ENCODE data around the gene PLAC1. TPM values are rescaled to one million over a fixed set of nuclear protein-coding genes. Genes with fewer than 3 reads are reported as not detected.

PLAC1 gene
- total and polyA plus RNA-seq, 2 experiments from 2014 or later: 0.50 to 0.83 TPM

- Mint-ChIP-seq H3K27me3 (ENCODE audit: insufficient read depth, low read depth, poor library complexity) (peaks cover 4% of the 10 kb centered on the region), H3K9me3 (no peaks in the 10 kb centered on the region), H3K4me3 (no peak overlapping the region), H3K27ac (no peak overlapping the region), H3K36me3 (ENCODE audit: low read depth) (no peaks in the 10 kb centered on the region), H3K4me1 (peaks cover 17% of the 10 kb centered on the region)
- Histone ChIP-seq H3K4me2 (no peak overlapping the region), H3K27me3 (ENCODE audit: insufficient read depth) (no peaks in the 10 kb centered on the region), H3K4me3 (no peak overlapping the region), H2AFZ (no peak overlapping the region), H3K27ac (ENCODE audit: low read depth) (no peak overlapping the region), H3K9me2 (ENCODE audit: insufficient read depth) (no peaks in the 10 kb centered on the region), H3K36me3 (ENCODE audit: insufficient read depth) (no peaks in the 10 kb centered on the region), H3K79me2 (replicated peaks; ENCODE audit: insufficient read depth) (no peaks in the 10 kb centered on the region), H4K20me1 (replicated peaks; ENCODE audit: insufficient read depth) (no peaks in the 10 kb centered on the region), H3F3A (replicated peaks; ENCODE audit: low read depth) (no peaks in the 10 kb centered on the region), H3K4me1 (ENCODE audit: insufficient read depth) (peaks cover 5% of the 10 kb centered on the region)
- DNase-seq (ENCODE audit: low spot score): no peak
- no peak for TF ChIP-seq ZNF114 (CRISPR knock-in tag; IDR thresholded peaks at IDR 0.05)
- TF ChIP-seq JUNB (IDR thresholded peaks at IDR 0.05; ENCODE audit: unreplicated experiment): no peak
- TF ChIP-seq NANOG (IDR thresholded peaks at IDR 0.05; ENCODE audit: borderline replicate concordance): no peak
- no peak for TF ChIP-seq EZH2 (IDR thresholded peaks at IDR 0.05; ENCODE audit: low read depth, unreplicated experiment)
- TF ChIP-seq STAT1 (IDR thresholded peaks at IDR 0.05; ENCODE audit: unreplicated experiment): no peak
- no peak for TF ChIP-seq CTCF (conservative IDR thresholded peaks at IDR 0.05; ENCODE audit: low read depth in 2 of 2)
- no peak for TF ChIP-seq REST (IDR thresholded peaks at IDR 0.05; ENCODE audit: unreplicated experiment)
- TF ChIP-seq, protein P1, sequence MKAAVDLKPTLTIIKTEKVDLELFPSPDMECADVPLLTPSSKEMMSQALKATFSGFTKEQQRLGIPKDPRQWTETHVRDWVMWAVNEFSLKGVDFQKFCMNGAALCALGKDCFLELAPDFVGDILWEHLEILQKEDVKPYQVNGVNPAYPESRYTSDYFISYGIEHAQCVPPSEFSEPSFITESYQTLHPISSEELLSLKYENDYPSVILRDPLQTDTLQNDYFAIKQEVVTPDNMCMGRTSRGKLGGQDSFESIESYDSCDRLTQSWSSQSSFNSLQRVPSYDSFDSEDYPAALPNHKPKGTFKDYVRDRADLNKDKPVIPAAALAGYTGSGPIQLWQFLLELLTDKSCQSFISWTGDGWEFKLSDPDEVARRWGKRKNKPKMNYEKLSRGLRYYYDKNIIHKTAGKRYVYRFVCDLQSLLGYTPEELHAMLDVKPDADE (IDR thresholded peaks at IDR 0.05): no peak
- no peak for TF ChIP-seq EZH2phosphoT487 (IDR thresholded peaks at IDR 0.05; ENCODE audit: unreplicated experiment)
- TF ChIP-seq POLR2AphosphoS5 (IDR thresholded peaks at IDR 0.05; ENCODE audit: low read depth): no peak
- no peak for ATAC-seq
Observed at GRCh38 chrX:134530845-134531244, 127.4 kb downstream of the PLAC1 start.

- Histone ChIP-seq H2AFZ (no peak overlapping the region), H3K4me1 (ENCODE audit: insufficient read depth) (peaks cover 5% of the 10 kb centered on the region), H3K79me2 (replicated peaks; ENCODE audit: insufficient read depth) (no peaks in the 10 kb centered on the region), H3K27me3 (ENCODE audit: insufficient read depth) (no peaks in the 10 kb centered on the region), H4K20me1 (replicated peaks; ENCODE audit: insufficient read depth) (no peaks in the 10 kb centered on the region), H3K9me2 (ENCODE audit: insufficient read depth) (no peaks in the 10 kb centered on the region), H3K4me3 (no peak overlapping the region), H3K4me2 (no peak overlapping the region), H3F3A (replicated peaks; ENCODE audit: low read depth) (no peaks in the 10 kb centered on the region), H3K36me3 (ENCODE audit: insufficient read depth) (no peaks in the 10 kb centered on the region), H3K27ac (ENCODE audit: low read depth) (no peak overlapping the region)
- Mint-ChIP-seq H3K27me3 (ENCODE audit: insufficient read depth, low read depth, poor library complexity) (no peaks in the 10 kb centered on the region), H3K4me3 (no peak overlapping the region), H3K4me1 (peaks cover 17% of the 10 kb centered on the region), H3K27ac (no peak overlapping the region), H3K9me3 (no peaks in the 10 kb centered on the region), H3K36me3 (ENCODE audit: low read depth) (no peaks in the 10 kb centered on the region)
- ATAC-seq: no peak
- DNase-seq (ENCODE audit: low spot score): no peak
- TF ChIP-seq, protein P1 (IDR thresholded peaks at IDR 0.05): no peak
Observed at GRCh38 chrX:134529481-134529880, 128.8 kb downstream of the PLAC1 start.
